ENCODE data around the gene MT1B.
"Not testable (repeated sequence)": the region's sequence is repeated elsewhere in the genome, so short reads cannot be mapped to it uniquely, and the experiment has no call there.

MT1B gene

DNA sequence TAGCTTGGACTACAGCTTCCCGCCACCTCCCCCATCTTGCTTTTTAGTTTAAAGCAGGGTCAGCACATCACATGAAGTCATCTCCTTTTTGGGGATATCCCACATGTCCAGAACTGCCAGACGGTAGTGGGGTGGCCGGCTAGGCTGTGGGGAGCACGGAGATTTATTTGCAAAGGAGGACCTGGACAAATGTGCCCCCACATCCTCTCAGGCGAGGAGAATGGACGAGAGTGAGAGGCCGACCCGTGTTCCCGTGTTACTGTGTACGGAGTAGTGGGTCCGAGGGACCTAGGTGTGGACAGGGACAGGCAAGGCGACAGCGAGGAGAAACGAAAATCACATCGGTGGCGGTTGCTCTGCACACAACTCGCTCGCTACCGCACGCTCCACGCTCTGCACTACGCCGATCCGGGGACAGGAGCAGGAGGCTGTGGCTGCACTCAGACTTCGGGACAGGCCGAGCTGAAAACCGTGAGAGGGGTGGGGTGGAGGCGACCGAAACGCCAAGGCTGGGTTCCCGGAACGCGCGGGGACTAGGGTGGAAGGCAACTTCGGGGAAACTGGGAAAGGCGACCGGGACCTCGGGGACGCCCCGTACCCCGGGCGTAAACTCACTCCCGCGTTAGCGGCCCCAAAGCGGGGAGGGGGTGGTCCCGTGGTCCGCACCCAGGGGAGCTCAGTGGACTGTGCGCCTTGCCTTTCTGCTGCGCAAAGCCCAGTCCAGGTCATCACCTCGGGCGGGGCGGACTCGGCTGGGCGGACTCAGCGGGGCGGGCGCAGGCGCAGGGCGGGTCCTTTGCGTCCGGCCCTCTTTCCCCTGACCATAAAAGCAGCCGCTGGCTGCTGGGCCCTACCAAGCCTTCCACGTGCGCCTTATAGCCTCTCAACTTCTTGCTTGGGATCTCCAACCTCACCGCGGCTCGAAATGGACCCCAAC lies 13.6 kb upstream of the MT1B start, which contains the start of gene MT1A:
Gene MT1A, plus strand, starts transcription at position 853 of the 937 bp plus-strand sequence. Its CDS starts 73 bp downstream, at position 926.
- DNase-seq (ENCODE audit: low read depth in 2 of 2) = no peak

DNA sequence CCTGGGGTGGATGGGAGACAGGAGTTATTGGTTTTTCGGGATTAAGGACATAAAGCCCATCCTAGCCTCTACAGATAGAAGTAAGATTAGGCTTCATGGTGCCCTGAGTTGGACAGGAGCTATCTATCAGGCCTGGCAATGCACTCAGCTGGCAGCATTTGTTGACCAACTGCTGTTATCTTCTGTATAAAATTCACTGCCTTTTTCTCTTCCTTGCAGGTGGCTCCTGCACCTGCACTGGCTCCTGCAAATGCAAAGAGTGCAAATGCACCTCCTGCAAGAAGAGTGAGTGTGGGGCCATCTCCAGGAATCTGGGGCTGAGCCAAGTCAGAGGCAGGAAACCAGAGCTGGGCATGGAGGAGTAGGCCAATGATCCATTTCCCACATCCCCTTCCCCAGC lies 12.6 kb upstream of the MT1B start:
- no peak for DNase-seq (ENCODE audit: low read depth in 2 of 2)

DNA sequence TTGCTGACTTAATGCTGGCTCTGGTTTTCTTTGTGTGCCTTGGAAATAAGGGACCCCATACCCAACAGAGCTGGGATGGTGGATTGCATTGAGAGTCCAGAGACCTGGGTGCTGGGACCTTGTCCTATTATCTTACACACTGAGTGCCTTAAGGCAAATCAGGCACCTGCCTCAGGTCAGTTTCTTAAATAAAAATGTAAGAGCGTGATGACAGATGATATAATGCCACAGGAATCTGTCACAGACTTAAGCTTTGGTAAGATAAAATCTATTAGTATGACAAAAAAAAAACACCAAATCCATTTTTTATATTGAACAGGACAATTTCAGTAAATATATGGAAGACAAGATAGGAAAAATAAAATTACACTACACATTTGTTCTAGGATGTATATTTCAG lies 11.6 kb upstream of the MT1B start:
- DNase-seq (ENCODE audit: low read depth in 2 of 2) = no peak

DNA sequence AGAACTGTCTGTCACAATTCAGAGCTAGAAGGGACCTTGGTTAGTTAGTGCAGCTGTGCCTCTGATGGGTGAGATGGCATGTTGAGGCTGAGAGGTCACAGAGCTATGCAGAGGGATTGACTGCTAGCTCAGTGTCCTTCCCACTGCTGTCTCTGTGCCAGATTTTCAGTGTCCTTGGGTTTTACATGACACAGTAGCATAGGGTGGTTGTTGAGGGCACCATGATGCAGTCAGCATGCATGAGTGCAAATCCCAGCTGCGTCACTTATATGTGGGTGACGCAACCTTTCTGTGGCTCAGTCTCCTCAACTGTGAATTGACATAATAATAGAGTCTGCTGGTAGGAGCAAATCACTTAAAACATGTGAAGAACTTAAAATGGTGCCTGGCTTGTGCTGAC lies 10.5 kb upstream of the MT1B start:
- DNase-seq (ENCODE audit: low read depth in 2 of 2) = no peak

DNA sequence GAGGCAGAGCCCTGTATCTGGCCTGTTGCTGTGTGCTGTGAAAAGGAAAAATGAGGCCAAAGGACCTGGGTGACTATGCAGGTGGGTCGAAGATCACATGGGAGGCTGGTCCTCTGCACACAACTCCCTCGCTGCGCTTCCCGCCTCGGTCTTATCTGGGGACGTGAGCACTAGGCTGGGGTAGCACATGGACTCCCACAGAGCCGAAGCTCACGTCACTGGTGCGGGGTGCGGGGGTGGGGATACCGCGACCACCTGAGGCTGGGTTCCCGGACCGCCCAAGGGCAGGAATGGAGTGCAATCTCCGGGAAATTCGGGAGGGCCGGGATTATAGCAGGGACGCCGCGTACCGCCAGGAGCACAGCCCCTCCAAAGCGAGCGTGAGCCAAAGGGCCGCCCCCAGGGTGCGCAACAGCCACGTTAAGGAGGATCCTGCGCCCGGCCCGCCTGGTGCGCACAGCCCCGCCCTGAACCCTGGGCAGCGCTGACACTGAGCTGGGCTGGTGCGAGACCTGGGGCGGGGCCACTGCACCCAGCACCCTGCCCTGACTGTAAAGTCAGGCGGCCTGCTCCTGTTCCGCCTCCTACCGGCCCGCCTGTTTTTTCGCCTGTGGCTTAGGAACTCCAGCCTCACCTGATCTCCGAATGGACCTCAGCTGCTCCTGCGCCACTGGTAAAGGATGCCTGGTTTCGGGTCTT lies 8.5 kb upstream of the MT1B start:
- peak; percentile 71 to 73 for DNase-seq (ENCODE audit: low read depth in 2 of 2)

DNA sequence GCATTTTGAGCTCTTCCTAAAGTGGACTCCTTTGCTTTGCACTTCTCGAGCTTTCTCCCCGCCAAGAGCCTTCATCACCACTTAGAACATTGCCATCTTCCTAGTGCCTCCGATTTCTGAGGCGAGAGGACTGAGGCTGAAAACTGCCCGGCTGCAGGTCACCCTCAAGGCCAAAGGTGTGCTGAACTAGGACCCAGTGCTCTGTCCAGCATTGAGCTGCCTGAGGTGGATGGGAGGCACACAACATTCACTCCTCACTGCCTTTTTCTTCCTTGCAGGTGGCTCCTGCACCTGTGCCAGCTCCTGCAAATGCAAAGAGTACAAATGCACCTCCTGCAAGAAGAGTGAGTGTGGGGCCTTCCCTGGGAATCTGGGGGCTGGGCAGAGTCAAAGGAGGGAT lies 7.9 kb upstream of the MT1B start:
- no peak for DNase-seq (ENCODE audit: low read depth in 2 of 2)

DNA sequence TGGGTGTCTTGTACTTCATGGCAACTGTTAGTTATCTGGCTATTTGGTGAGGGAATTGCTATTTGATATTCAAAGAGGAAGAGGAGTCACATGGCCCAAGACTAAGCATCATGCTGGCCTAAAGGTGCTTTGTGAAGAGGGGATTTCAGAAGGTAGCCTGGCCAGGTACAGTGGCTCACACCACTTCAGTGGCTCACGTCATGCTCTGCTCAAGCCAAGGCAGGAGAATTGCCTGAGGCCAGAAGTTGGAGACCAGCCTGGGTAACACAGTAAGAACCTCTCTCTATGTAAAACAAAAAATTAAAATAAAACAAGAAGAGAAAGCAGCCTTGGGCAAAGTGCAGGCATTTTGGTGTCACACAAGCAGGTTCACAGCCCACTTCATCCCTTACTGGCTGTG lies 6.4 kb upstream of the MT1B start:
- no peak for DNase-seq (ENCODE audit: low read depth in 2 of 2)

DNA sequence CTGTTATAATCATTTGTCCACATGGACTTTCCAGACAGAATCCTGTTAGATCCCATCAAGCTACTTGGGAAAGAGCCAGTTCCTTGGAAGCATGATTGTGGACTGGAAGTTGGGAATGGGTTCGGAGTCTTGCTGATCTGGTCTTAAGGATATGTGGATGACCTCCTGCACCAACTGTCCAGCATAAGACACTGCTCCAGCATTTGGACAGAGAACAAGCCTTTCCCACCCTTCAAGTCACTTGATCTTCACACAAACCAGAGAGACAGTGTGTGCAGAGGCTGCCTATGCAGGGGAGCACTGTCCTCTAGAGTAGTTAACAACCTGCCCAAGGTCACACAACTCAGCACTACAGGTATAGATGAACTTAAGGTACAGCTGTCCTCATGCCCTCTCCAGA lies 5.8 kb upstream of the MT1B start:
- DNase-seq (ENCODE audit: low read depth in 2 of 2) = no peak

DNA sequence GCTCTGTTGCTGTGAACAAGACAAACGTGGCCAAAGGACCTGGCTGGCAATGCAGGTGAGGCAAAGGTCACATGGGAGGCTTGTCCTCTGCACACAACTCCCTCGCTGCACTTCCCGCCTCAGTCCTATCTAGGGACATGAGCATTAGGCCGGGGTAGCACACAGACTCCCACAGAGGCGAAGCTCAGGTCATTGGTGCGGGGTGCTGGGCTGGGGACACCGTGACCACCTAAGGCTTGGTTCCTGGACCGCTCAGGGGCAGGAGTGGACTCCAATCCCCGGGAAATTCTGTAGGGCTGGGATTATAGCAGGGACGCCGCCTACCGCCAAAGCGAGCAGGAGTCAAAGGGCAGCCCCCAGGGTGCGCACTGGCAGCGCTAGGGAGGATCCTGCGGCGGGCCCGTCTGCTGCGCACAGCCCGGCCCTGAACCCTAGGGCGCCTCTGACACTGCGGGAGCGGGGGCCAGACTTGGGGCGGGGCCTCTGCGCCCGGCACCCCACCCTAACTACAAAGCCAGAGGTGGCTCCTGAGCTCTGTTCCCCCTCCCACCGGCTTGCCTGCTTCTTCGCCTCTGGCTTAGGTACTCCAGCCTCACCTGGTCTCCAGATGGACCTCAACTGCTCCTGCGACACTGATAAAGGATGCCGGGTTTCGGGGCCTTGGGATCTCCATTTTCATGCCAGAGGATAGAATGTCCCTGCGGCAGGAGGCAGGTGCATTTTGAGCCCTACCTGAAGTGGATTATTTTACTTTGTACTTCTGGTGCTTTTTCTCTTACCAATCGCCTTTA lies 3.9 kb upstream of the MT1B start:
- DNase-seq (ENCODE audit: low read depth in 2 of 2) = no peak

DNA sequence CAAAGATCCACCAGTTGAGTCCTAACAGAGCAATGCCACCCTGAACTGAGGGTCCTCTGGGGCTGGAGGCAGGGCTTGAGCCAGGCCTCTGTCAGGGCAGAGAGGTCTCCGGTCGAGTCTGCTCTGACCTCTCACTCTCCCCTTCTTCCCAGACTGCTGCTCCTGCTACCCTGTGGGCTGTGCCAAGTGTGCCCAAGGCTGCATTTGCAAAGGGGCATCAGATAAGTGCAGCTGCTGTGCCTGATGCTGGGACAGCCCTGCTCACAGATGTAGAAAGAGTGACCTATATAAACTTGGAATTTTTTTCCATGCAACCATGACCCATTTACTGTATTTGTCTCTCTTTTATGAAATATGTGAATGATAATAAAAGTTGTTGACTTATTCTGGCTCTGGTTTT lies 2.4 kb upstream of the MT1B start:
- no peak for DNase-seq (ENCODE audit: low read depth in 2 of 2)

DNA sequence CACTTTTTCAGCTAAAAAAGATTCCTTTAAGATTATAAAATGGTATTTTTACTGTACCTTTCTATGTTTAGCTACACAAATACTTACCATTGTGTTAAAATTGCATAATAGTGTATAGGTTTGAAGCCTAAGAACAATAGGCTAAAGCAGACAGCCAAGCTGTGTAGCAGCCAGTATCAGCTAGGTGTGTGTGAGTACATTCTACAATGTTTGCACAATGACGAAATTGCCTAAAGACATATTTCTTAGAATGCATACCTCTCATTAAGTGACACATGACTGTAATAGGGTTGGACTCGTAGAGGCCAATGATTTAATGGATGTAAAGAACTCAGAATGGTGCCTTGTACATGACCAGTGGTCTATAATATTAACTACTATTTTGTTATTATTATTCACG lies 1.9 kb upstream of the MT1B start:
- DNase-seq (ENCODE audit: low read depth in 2 of 2) = no peak

DNA sequence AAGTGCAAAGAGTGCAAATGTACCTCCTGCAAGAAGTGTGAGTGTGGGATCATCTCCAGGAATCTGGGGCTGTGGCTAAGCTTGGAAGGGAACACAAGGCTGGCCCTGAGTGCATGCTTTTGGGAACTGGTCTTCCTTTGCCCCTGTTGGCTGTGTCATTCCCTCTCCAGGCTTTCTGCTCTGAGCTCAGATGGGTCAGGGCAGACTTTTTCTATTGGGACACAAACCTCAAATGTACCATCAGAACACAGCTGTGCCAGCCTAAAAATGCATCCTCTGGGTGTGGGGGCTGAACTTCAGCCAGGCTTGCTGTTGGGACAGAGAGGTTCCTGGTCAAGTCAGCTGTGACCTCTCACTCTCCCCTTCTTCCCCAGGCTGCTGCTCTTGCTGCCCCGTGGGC lies 914 bp downstream of the MT1B start:
- DNase-seq (ENCODE audit: low read depth in 2 of 2) = no peak

DNA sequence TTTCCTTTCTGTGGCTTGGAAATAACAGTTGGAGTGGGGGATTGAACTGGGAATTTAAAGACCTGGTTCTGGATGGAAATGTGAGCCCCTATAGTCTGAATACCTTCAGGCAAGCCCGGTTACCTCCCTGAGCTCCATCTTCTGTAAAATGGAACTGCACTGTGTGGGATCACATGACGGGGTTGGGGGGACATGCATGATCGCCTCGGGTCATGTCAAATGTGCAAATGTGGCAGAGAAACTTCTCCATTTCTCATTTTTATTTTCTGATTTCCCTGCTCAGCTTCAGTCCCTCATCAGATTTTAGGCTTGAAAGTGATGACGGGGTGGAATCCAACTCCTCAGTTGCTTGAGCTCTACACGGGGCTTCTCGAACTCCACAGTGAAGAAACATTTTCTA lies 1.5 kb downstream of the MT1B start:
- DNase-seq (ENCODE audit: low read depth in 2 of 2) = no peak

DNA sequence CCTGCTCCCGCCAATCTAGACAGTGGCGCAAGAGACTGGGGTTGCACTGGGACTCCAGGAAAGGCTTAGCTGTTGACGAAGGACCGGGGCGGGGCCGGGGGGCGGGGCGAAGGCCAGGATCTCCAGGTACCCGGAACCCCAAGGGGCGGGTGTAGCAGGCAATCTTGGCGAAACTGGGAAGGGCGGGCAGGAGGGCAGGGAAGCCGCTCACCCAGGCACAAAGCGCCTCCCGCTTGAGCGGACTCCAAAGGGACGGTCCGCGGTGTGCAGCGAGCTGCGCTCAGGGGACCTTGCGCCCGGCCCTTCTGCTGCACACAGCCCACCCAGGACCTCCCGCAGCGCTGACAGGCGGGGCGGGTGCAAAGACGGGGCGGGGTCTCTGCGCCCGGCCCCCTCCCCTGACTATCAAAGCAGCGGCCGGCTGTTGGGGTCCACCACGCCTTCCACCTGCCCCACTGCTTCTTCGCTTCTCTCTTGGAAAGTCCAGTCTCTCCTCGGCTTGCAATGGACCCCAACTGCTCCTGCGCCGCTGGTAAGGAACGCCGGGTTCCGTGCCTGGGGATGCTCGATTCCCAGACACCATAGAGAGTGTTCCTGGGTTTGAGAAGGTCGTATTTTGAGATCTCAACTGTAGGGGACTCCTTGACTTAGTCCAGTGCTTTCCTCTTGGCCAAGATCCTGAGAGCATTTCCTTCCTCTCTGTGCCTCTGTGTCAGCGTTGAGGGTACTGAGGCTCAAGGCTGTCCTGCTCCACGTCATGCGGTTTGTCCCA lies 6.1 kb downstream of the MT1B start, which contains the start of gene MT1F:
Gene MT1F, plus strand, starts transcription at position 405 of the 772 bp plus-strand sequence. Its CDS starts 100 bp downstream, at position 505.
- DNase-seq (ENCODE audit: low read depth in 2 of 2) = peak; percentile 58 to 78

DNA sequence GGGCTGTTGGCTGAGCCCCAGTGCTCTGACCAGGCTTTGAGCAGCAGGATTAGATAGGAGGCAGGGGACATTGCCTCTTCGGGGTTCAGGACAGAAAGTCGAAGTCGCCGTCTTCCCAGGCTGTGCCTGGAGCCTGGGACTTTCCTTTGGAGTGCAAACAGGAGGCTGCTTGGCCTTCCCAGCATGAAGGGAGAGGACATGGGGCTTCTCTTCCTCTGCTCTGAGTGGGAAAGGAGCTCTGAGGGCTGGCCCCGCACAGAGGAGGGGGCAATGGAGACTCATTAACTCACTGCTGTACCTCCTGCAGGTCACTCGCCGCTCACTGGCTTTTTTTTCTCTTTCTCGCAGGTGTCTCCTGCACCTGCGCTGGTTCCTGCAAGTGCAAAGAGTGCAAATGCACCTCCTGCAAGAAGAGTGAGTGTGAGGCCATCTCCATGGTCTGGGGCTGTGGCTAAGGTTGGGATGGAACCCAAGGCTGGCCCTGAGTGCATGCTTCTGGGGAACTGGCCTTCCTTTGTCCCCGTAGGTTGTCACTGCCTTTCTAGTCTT lies 6.7 kb downstream of the MT1B start:
- DNase-seq (ENCODE audit: low read depth in 2 of 2) = no peak

DNA sequence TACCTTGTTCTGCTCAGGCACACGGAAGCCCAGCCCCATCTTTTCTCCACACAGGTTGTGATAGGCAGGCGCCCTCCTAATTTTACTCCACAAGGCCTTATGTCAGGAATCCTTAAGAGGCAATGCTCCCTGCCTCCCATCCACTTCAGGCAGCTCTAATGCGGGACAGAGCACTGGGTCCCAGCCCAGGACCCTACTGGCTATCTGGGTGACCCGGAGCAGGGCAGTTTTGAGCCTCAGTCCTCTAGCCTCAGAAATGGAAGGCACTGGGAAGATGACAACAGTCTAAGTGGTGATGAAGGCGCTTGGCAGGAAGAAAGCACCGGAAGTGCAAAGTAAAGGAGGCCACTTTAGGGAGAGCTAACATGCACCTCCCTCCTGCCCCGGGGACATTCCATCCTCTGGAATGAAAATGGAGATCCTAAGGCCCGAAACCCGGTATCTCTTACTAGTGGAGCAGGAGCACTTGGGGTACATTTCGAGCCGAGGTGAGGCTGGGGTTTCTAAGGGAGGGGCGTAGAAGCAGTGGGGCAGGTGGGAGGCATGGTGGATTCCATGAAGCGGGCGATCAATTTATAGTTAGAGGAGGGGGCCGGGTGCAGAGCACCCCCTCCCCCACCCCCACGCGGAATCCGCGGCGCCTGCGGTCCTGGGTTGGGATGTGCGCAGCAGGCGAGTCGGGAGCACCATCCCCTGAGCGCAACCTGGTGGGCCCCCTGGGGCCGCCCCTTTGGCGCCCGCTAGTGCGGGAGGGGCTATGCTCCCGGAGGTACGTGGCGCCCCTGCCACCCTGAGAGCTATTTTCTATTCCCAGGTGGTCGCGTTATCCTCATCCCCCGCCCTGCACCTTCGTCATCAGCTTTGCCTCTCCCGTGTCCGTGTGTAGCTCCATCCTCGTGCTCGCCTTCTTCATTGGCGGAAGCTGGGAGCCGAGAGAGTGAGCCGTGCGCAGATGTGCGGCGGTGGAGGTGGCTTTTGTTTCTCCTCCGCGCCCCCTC lies 11.0 kb downstream of the MT1B start:
- DNase-seq (ENCODE audit: low read depth in 2 of 2) = no peak

DNA sequence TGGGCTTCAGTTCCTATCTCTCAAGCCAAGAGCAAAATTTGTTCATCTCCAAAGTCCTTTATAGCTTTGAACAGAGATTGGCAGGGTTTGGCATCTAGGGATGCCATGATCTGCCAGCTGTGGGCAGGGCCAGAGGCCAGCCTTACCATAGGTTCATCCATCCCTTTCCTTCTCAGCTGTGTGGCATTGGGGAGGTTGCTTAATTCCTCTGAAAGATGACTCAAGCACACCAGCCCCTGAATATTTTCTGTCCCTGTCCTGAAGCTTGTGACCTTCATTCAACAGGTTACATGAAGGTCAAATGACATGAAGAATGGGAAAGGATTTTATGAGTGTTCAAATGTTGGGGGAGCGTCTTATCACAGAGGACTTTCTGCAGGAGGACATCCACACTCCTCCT lies 12.8 kb downstream of the MT1B start:
- DNase-seq (ENCODE audit: low read depth in 2 of 2) = no peak

DNA sequence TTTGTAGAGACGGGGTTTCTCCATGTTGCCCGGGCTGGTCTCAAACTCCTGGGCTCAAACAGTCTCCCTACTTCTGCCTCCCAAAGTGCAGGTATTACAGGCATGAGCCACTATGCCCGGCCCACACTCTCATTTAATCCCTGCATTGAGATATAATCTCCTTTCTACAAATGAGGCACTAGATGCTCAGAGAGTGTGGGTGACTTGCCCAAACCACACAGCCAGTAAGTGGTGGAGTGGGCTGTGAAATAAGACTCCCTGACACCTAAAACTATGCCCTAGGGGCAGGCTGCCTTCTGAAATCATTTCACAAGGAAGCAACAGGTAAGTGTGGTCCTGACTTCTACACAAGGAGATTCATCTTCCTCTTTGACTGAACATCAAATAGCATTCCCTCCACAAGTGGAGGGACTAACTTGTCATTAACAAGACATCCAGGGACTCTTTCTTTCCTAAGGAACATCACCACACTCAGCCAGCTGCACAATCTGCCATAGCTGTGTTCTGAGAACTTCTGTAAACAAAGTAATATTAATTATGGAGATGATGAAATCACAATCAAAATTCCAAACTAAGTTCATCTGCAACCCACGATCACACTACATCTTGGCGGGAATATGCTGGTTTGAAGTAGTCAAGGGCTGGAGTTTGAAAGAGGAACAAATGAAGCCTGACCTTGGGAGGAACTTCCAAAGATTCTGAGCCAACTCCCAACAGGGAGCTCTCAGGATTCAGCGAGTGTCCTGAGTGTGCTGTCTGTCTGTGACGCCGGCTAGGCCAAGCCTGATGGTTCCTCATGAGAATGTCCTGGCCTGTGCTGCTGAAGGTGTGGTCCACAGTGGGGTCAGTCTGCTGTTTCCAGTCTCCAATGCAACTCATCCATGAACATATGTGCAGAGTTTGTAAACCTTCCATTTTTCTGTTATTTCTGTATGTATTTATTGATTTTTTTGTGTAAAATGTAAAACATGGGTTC lies 13.9 kb downstream of the MT1B start:
- not testable (repeated sequence) for DNase-seq (ENCODE audit: low read depth in 2 of 2)
